Adrenal gland (tissue), 5 donors: ENCODE data around the gene KCNN4.

Source experiments
- CTCF ChIP-seq, 6 experiments: fragments of 450-650 bp in 4 of 6; fragments of 200-600 bp in 2 of 6; sonication (generic) in 1 of 6; IDR thresholded peaks; 1 replicate in 5 of 6; 2 replicates in 1 of 6; pipeline versions ENCODE4 v1.5.1 to v1.8.0; 2016 to 2021; ENCODE audit warnings: antibody characterized with exemption in 6 of 6, mild to moderate bottlenecking in 2 of 6, moderate library complexity in 1 of 6
- POLR2A ChIP-seq, 2 donors: fragments of 450-650 bp; IDR thresholded peaks; one replicate each; pipeline ENCODE4 v1.6.1; 2017; ENCODE audit warnings: antibody characterized with exemption in 2 of 2, mild to moderate bottlenecking in 2 of 2, moderate library complexity in 1 of 2
- donor health status: DM: no; HTN: no; CAD: no.

DNA sequence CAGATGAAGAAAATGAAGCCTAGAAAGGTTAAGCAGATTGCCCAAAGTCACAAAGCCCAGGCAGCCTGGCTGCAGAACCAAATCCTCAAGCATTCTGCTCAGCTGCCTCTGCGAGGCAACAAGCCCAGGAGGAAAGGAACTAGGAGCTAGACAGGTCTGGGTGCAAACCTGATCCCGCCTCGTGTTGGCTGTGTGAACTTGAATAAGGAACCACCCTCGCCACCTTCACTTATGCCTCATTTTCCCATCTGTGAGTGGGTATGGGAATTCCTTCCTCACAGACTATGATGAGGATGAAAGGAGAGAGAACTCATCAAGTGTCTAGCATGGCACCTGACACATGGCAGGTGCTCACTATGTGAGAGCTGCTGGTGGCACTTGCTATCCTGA, 32.6 kb downstream of the KCNN4 start:
- no peak for TF ChIP-seq CTCF (IDR thresholded peaks at IDR 0.05)
- TF ChIP-seq POLR2A (IDR thresholded peaks at IDR 0.05): no peak
